CD4-positive, alpha-beta T cell treated with Interleukin-6 for 4 hours (primary cell): ENCODE measurements around the gene KRT5.

Source experiments
- DNase-seq: peaks from one replicate; pipeline ENCODE4 v3.0.0-alpha.2; 2020; ENCODE audit warnings: mixed read lengths

The KRT5 gene

GRCh38 chr12:52535574-52535973 is 15.4 kb upstream of the KRT5 start:
- no peak for DNase-seq

DNA sequence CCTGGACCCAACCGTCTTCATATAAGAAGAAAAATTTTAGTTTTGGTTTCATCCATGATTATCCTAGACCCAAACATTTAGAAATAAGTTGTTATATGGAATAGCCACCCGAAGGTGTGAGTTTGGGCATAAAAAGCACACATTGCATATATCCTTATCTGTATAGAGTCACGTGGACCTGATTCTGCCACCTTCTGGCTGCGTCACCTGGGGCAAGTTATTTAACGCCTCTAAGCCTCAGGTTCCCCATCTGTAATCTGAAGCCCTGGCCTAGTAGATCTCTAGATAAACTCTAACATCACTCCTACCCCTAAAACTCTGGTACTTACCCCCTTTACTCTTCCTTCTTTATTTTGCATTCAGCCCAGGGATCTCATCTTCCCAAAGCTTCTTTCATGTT is 14.3 kb upstream of the KRT5 start:
- DNase-seq = no peak

- no peak for DNase-seq
Measured at GRCh38 chr12:52533686-52534470, 13.7 kb upstream of the KRT5 start.

DNA sequence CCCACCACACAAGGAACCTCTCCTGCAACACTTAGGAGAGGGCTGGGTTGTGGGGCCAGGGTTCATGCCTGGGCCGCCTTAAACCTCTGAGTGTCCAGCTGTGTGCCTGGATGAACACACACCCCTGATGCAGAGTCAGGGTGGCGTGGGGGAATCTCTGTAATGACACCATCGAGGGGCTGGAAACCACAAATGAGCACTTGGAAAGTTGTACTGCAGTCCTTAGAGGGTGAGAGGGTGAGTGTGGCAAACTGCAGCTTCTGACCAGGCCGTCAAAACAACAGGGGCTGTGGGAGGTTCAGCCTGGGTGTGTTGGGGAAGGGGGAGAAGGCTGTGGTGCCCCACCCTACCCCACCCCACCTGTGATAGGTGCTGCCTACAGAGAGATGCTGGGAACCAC is 12.4 kb upstream of the KRT5 start:
- DNase-seq = no peak

DNA sequence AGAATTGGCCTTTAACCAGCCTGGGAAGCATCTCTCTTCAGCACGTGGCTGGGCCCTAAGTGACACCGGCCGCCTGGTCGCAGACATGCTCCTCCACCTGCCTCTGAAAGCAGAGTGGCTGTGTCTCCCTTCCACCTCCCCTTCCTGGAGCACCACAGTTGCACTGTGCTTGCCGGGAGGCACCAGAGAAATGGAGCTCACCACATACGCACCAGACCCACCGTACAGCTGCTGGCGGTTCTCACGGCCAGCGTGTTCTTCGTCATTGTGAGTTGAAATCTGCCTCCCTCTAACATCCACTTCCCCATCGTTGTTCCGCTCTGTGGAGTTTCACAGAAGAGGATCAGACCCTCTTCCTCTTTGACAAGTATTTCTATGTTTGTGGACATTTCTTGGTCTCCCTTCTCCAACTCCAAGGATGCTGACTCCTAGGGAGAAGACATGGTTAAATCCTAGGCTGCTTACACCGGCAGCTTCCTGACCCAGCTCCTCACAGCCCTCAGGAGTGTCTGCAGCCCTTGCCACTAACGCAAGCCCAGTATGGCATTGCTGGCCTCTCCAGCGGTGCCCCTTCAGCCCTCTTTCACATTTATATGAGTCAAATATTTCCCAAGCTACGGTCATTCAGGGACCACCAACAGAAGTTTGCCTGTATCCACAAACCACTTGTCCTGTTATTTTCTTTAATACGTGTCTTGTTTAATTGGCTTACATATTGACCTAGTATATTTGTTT is 11.5 kb upstream of the KRT5 start:
- no peak for DNase-seq

DNA sequence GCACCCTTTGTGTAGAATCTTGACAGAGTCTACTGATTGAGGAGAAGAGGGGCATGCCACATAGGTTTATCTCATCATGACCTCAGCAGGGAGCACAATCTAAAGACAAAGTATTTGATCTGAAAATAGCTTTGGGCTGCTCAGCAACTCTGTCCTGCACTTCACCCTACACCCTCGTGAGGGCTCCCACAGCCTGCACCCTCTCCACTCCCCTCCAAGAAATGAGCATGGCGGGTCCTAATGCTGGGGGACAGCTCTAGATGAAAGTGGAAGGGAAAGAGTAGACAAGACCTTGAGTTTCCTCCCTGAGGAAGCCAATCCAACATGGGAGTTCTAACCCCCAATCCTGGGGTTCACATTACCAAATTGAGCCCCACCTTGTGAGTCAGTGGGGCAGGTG is 10.7 kb upstream of the KRT5 start:
- no peak for DNase-seq

DNA sequence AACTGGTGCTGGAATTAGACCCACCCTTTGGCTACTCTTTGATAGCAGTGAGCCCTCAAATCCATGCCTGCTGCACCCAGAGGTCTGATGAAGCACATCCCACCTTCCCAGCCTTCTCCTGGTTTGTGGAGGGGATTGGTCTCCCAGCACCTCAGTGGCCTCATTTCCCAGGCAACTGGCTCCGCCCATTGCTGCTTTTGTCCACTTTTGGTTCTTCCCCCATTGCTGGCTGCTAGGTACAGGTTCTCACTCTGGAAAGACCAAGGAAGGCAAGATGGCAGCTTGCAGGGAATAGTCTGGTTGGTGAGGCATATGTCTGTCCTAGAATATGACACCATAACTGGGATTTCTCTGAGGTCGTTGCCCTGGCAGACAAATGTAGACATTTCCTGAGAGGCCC is 10.2 kb upstream of the KRT5 start:
- no peak for DNase-seq

DNA sequence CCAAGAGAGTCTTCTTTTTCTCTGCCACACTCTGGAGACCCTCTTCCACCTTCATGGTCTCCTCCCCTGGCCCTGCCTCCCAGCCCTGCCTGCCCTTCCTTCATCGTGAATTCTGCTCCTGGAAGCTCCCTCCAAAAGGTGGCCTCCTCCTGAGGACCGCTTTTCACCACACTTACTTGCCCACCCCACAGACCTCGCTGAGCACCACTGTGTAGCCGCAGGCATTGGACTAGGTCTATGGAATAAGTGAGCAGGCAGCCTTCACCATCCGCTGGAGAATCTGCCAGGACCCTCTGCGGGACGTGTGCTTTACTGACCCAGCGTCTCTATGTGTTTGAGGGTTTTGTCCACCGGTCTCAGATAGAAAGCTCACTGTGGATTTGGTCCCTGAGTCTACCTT is 9.7 kb upstream of the KRT5 start:
- no peak for DNase-seq

DNA sequence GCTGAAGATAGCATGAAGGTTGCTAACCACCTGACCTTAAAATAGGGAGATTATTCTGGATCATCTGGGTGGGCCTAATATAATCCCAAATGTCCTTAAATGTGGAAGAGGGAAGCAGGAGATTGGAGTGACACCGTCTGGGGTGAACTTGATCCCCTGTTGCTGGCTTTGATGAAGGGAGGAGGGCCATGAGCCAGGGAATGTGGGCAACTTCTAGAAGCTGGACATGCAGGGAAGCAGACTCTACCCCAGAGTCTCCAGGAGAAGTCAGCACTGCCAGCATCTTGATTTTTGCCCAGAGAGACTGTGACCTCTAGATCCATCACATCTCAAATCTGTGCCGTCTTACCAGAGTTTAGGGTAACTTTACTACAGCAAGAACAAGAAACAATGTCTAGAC is 9.2 kb upstream of the KRT5 start:
- DNase-seq = no peak

DNA sequence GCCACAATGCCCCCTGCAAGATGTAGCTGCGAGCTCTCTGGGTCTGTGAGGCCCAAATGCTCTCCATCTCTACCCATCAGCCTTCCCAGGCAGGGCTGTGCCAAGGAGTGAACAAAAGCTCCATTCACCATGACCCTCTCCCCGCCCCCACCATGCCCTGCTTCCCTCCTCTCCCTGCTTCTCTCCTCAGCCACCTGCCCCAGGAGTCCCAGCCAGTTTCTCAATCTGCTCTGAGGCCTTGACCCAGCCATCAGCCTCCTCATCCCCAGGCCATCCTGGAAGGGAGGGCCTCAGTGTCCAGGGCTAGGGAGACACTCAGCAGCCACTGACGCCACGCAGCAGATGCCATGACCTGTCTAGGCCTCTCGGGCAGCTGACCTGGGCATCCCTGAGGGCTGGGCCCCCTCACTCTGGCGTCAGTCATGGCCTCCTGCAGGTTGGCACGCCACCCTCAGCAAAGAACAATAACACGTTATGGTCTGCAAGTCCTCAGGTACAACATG is 8.5 kb upstream of the KRT5 start:
- DNase-seq = no peak

DNA sequence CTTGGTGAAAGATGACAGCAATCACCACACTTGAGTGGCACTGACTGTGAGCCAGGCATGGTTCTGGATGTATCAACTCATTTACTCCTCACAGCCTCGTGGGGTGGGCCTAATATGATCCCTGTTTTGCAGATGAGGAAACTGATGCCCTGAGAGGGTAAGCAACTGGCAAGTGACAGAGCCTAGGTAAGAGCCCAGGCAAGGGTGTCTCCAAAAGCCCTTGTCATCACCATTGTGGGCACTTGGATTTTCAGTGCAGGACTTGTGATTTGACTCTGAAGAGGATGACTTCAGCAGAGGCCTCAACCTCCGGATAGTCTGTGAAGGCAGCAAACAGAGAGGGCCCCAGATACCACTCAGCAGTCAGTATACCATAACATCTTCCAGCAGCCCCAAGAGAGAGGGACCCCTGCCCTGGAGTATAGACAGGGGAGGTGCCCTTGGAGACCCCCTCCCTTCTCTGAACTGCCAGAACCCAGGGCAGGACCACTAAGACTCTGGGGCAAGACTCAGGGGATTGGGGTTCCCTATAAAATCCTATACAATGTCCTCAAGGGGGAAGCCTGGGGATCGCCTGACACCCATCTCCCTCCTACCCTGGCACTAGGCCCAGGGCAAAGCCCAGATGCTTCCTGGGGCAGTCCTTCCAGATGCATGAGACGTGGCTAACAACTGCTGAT is 7.1 kb upstream of the KRT5 start:
- DNase-seq = no peak

GRCh38 chr12:52526511-52526951 is 6.3 kb upstream of the KRT5 start:
- no peak for DNase-seq

DNA sequence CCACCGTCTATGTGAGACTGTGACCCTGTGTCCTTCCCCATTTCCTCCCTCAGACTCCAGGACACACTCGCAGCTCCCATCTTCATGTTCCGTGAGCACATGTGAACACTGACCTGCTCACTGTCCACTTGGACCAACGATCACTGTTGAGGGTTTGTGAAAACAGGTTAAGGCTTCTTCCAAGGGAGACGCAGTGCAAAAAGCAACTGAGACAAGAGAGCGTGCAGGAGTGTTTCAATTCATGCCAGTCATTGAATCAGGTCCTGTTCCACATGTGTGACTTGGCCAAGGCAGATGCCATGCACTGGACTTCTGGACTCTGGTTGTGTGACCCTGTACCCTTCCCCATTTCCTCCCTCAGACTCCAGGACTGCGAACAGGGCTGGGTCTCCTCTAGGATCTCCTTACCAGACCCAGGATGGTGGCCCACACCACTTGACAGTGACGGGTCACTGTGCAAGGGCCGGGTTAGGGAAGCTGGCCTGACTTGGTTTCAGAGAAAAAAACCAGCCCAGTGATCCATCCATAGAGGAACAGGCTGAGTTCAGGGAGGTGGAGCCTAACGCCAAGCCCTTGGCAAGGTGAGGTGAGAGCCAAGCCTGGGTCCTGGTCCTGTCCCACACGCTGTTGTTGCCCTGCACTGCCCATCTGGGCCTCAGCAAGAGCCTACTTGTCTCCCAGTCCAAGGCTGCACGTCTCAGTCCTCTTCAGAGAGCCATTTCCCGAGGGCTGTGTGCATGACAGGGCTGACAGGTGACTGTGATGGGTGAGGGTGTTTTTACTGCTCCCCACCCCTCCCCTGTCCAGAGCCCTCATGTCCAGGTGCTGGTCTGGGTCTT is 5.7 kb upstream of the KRT5 start:
- DNase-seq = no peak

DNA sequence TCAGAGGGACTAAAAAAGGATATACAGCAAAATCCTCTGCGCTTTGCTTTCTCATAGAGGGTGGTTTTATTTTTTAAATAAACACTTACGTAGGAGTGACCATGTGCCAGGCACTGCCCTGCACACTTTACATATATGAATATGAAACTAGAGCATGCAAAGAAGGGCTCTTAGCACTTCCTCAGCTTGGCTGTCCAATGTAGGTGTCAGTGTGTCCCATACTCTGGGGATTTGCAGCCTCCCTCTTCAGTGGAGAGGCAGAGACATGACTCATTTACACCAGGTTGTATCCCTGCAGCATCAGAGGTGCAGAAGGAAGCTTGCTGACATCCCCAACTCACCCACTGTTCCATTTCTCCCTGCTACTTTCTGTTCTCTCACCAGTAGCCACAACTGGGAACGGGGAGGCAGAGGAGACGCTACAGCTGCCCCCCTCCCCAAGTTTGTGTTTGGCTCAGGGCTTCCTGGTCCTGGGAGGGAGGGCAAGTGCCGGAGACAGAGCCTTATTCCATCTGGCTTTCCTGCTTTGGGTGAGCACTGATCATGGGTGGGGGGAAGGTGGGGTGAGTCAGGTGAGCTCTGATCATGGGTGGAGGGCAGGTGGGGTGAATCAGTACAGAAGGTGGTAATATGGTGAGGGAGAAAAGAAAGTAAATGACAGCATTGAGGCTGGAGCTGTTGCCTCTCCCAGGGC is 4.9 kb upstream of the KRT5 start:
- DNase-seq = no peak

DNA sequence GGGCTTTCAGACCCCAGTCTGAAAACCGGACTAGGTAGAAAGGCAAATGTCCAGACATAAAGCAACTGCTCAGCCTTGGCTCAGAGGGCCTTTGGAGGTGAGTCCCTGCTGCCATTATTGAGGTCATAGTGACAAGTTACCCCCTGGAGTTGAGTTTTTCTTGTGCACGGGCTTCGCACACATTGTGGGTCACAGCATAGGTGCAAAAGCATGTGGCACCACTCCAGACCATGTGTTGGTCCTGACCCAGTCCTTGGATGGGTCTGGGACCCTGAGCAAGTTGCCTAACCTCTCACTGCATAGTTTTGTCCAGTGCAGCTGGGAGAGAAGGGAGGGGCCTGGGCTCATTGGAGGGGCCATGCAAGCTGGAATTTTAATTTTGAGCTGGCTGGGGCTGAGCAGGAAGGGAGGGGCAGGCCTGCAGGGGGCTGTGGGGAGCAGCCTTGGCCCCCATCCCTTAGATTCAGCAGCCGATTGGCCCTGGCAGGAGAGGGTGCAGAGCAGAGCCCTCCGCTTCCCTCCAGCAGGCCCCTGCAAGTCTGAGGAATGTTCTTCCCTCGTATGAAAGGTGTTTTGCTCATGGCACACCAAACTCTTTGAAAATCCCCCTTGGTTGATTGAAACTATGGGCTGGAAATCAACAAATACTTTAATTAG is 4.2 kb upstream of the KRT5 start:
- DNase-seq = no peak

DNA sequence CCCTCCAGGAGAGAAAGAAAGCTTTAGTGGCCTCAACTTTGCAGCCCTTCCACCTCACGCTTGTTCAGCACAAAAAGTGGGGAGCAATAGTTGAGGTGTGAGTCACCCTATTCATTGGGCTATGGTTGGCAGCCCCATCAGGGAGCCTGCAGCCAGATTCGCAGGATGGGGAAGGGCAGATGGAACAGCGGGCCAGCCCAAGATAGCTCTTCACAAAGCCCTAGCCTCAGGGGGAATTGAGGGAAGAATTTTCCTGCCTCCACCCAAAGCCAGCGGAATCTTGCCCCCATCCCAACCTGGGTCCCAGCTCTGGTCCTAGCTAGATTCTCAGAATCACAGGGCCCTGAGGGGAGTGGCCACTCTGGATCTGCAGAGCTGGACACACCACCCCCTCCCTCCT is 3.6 kb upstream of the KRT5 start:
- no peak for DNase-seq

GRCh38 chr12:52522346-52523011 is 2.3 kb upstream of the KRT5 start:
- DNase-seq = no peak

DNA sequence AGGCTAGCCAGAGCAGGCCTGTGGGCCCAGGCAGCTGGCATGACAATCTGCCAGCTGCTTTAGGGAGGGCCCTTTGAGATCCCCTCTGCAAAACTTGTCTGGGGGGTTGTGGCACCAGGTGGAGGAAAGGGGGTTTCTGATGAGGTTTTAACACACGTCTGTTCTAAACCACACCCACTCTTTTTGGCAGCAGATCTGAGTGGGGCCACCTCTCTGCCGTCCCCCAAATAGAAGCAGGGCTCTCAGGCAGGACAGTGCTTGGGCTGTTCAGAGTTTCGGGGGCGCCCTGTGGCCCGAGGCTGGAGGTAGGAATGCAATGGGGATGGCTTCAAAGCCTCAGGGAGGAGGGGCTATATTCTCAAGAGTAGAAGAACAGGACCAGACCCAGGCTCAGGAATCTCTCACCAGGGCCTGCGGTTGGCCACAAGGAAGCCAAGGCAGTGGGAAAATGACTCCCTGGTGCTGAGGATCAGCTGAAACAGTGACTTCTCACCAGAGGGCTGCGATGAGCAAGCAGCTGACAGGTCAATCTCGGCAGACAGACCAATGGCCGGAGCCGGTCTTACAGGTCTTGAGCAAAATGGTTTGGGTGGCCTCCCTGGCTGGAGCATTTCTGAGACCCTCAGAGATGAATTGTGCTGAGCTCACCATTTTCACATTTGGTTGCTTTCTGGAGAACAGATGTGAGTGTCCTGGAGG is 1.5 kb upstream of the KRT5 start:
- no peak for DNase-seq

GRCh38 chr12:52521175-52521567 is 977 bp upstream of the KRT5 start:
- DNase-seq = no peak

DNA sequence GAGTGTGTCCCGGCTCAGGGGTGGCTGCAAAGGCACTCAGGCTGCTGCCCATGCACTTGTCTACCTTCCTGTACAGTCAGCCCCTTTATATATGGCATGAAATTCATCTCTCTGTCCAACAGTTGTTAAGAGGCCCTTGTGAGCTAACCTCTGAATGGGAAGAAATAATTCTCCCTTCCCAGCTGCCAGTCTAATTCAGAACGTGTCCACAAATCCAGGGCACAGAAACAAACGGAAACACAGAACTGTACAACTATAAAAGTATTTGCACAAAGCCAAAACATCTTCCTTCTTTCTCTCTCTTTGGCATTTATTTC is 849 bp downstream of the KRT5 start:
- DNase-seq = no peak
